Hematopoietic multipotent progenitor cell (in vitro differentiated cells): ENCODE measurements around the gene PRKCE. TPM values are rescaled to one million over a fixed set of nuclear protein-coding genes. Genes with fewer than 3 reads are reported as not detected.
"Not testable (repeated sequence)": the region's sequence is repeated elsewhere in the genome, so short reads cannot be mapped to it uniquely, and the experiment has no call there.

ENCODE experiments used
- DNase-seq, 3 donors: peaks; one replicate each; pipeline ENCODE4 v3.0.0-alpha.2; 2011 to 2015; ENCODE audit warnings: low read depth in 2 of 3, low spot score in 2 of 3
- total RNA-seq: library from RNA; depleted of rRNA; stranded (reverse); fragments of >200 nt; gene quantifications from one replicate; pipeline ENCODE4 v1.2.3, GENCODE V29; 2012

The PRKCE gene
- total RNA-seq, 1 donor = 11.8 TPM

DNA sequence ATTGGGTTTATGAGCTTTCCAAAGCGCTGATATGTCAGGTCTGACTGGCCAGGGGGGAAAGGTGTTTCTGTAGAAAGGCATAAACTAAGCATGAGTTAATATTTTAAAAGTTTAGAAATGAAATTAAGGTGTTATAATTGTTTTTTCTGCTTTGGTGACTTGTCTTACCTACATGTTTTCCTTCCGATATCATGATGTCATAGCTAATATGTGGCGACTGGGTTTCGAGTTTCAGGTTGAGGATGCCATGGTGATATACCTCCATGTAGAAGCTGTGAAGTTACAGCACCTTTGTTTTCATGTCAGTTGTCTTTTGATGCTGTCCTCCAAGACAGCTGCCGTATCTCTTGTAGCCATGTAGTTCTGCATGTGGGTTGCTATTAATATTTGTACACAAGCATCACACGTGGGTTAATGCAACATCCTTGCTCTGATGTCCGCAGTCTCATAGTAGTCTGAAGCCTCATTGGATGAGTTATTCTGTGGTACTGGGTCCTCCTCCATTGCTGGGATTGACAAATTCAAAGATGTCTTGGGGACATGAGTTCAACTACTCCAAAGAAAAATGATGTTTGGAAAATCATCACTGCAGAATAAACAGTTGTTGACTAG lies 230.6 kb downstream of the PRKCE start:
- DNase-seq = no peak

DNA sequence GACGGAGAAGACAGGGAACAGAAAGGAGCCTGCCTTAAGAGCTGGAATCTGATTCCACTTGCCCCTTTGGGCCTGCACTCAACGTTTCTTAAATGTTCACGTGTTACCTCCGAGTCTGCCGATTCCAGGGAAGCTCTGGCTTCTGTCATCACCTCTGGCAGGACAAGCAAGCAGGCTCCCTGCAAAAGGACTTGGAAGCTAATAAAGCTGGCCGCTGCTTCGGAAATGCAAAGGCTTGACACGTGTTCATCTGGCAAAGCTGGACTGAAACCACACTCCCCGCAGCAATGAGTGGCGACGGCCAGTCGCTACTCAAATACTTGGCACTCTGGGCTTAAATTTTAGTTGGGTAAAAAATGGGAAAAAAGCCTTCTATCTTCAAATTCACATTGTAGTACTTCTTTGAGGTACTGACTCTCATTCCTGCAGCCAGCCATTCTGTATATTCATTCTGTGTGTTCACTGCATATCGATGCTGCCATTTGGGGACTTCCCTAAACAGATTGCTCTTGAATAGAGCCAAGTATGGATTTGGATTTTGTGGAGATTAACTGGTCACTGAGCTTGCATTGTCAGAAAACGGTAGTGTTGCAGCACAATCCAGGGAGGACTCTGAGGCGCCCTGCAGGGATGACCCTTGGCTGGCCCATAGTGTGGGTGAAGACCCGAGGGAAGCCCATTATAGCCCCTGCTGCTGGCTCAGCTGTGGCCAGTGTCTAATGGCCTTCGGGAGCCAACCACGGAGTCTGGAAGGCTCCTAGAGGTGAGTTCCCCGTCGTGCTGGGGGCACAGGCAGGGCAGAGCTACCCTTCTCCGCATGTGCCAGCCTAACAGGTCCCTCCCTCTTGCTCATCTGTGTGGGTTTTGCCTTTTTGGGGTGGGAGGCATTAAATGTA lies 231.5 kb downstream of the PRKCE start:
- no peak for DNase-seq

DNA sequence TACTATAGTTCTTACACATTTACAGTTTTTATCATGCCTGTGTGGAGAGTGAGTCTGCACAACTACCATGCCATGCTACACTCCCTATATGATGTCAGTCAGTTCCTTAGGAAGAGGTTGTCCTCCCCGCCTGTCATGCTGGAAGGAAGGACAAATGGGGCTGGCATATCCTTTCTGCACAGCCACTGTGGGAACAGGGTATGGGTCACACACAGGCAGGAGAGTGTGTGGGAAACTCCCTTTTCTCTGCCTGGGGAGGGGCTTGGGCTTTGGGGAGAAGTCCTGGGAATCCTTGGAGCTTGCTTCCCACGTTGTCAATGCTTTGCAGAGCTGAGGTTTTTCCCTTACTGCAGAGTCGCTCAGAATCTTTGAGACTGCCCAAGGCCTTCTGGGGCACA lies 232.1 kb downstream of the PRKCE start:
- no peak for DNase-seq

DNA sequence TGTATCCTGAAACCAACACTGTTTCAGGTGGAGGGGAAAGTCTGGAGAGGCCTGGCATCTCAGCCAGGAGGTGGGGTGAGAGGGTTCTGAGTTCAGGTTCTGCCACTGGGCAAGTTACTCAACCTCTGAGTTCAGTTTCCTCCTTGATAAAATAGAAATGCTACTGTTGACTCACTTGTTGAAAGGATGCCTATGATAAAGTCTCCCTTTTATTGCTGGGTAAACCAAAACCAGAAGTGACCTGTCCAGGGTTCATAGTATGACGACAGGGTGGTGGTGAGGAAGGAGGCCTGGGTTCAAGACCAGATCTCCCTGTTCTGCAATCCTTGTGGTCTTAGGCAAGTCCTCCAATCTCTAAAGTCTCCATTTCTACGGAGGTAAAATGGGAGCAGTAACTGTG lies 232.7 kb downstream of the PRKCE start:
- no peak for DNase-seq

DNA sequence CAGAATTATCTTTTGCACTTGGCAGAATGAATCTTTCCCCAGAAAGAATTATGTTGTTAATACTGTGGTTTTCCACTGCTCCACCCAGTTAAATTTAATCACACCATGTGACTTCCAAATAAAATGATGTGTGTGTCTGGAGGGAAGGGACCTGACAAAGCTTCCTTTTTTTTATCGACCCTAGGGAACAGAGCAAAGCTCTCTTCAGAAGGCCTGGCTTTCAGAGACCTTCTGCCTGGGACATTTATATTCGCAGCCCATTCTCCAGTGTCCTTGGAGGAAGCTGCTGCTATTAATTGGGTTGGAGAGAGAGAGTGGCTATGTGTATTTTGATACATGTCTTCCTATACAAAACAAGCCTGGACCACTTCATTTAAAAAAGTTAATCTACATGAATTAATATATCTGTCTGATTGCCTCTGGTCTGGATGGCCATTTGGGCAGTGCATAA lies 233.7 kb downstream of the PRKCE start:
- DNase-seq = peak in 1 of 3 donors; percentile 22

DNA sequence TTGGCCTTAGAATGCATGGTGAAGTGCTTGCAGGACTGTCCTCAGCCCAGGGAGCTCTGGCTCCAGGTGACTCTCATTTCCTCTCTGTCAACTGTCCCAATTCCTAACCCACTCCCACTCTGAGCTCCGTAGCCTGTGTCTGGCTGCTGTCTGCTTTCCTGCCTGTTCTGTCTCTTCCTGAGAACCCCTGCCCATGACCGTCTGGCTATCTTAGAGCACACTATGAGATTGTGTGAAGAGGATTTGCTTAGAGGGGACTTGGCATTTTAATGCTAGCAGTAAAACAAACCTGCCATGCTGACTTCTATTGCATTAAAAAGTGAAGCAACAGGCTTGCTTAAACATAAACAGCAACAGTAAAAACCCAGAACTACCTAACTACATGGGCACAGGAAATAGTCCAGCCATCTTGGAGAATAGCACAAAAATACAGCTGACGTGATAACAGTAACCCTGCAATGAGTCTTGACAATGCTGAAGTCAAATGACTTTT lies 234.7 kb downstream of the PRKCE start:
- no peak for DNase-seq

DNA sequence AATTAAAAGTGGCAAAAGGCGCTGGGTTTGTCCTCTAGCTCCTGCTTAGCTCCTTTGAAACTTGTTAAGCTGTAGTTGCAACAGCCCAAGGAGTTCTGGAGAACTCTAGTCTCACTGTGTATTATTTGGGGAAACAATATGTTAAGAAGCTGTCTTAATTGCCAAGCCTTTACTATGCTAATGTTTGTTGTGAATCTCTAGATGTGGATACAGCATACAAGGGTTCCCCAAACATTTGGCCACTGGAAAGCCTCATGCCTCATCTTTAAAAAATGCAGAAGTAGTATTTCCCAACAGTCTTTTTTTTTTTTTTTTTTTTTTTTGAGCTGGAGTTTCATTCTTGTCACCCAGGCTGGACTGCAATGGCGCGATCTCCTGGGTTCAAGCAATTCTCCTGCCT lies 236.7 kb downstream of the PRKCE start:
- peak in 2 of 3 donors; percentile 31 to 71 for DNase-seq

DNA sequence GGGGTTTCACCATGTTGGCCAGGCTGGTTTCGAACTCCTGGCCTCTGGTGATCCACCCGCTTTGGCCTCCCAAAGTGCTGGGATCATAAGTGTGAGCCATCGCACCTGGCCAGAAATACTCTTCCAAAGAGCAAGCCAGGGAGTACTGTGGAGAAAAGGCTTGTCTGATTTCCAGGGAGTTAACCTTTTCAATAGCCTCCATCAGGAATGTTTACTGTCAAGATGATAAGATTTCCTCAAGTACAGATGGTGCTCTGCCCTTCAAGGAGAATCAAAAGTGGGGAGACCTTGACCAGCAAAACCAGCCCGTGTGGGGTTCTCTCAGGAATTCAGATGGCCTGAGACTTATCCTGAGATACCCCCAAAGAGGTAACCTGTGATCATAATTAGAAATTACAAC lies 237.2 kb downstream of the PRKCE start:
- DNase-seq = no peak

DNA sequence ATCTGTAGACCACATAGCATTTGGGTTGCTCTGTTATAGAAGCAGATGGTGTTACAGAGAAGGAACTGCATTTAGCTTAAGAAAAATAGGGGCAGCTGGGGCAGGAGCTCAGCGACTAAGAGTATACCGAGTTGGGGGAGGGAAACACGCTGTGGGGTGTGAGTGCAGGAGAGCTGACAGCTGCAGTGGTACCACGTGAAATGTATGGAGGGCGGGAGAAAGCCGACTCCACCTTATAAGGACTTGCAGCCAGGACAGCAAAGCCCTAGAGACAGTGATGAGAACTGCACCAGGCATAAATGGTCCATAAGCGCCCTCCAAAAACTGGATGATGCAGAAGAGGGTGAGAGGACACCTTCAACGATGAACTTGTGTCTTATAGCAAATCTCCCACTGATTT lies 237.6 kb downstream of the PRKCE start:
- DNase-seq = peak in 2 of 3 donors; percentile 42 to 57

DNA sequence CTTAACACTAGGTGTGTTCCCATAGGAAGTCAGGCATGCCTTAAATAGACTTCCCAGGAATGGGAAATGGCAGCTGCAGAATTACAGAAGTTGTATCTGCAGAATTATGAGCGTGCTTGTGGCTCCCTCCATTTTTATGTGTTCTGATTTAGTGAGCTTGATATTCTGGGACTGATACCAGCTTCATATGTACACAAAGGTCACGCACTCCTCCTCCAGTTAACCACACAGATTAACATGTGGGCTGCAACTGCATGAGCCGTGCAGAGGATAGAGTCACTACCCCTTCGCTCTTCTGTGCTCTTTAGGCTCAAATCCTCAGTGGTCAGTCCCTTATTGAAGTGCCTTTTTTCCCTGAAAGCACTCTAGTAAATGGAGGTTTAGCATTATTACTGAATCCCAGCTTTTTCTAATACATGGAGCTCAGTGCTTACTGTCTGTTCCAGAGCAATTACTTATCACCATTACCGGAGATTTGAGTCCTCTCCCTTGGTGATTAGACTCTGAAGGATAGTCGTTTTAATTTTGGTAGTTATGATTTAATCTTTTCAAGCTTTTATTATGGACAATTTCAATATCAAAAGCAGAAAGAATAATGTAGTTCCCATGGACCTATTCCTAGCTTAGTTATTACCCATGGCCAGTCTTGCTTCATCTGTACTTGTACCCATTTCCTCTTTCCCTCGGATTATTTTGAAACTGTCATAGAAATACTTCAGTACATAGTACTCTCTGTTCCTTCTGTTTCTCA lies 238.3 kb downstream of the PRKCE start:
- DNase-seq = no peak

DNA sequence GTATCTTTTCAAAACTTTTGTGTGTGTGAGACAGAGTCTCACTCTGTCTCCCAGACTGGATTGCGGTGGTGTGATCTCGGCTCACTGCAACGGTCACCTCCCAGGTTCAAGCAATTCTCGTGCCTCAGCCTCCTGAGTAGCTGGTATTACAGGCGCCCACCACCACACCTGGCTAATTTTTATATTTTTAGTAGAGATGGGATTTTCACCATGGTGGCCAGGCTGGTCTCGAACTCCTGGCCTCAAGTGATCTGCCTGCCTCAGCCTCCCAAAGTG lies 238.8 kb downstream of the PRKCE start:
- not testable (repeated sequence) for DNase-seq

DNA sequence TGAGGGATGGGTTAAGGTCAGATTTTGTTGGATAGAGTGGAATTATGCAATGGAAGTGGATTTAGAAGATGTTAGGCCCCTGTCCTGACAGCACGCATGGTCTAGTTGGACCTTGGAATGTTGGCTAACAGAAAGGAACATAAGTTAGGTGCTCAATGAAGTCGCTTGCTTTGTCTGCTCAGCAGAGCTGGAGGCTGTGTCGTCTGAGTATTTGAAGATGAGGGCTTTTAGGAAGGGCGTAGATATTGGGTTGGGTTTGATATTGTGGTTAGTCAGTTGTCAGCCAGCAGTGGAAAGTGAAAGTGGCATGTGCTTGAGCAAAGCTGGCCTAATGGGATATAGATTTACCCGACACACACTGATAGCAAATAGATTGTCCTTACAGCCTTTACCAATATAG lies 239.3 kb downstream of the PRKCE start:
- peak in 2 of 3 donors; percentile 39 to 71 for DNase-seq

DNA sequence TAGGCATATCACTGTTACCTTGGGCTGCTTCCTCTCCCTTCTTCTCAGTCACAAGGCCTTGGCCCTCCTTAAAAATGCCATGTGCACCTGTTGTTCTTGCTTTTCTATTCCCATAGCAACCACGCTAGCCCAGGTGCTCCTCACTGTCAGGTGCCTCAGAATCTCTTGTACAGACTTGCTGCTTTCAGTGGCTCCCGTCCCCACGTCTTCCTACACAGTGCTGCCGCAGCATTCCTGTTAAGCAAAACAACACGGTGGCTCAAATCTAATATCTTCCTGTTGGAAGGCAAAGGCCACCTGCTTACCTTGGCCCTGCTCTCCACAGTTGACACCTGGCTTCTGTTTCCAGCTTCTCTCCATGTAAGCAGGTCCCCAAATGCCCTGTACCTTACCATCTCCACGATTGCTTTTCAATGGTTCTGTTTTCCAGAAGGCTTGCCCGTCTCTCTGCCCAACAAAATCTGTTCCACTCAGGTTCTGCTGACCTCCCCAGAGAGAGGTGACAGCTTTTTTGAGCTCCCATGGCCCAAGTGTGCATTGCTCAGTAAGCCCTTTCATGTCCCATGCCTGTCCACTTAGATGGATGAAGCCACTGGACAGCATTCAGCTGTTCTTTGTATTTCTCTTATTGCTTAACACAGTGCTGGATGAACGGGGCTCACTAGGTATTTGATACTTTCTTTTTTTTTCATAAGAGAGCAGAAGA lies 240.4 kb downstream of the PRKCE start:
- no peak for DNase-seq

DNA sequence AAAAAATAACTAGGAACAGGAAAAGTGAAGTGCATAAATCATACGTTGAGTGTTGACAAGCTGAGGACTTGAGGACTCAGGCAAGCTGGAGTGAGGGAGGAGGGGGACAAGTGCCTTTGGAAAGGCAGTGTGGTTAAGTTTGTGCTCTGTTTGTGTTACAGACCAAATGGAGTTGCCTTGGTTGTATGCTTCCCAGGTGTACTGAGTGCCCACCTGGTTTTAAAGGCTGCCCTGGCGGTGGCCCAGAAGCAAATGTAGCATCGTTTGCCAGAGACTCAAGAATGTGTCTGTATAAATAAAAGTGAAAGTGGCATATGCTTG lies 240.9 kb downstream of the PRKCE start:
- peak in 2 of 3 donors; percentile 42 to 63 for DNase-seq

DNA sequence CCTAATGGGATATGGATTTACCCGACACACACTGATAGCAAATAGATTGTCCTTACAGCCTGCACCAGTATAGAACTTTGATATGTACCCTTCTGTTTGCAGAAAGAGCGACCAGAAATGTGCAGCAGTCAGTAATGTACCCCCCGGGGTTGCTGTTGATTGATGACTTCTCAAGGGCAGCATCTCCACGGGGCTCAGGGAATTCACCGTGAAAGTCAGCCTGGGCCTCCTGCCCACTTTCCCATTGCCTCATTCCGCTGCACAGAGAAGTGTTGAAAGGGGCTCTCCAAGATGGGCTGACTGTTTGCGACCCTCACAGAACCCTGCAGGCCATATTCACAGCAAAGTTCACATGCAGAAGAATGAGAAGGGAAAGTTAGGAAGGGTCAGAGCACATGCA lies 241.3 kb downstream of the PRKCE start:
- DNase-seq = peak in 1 of 3 donors; percentile 33

DNA sequence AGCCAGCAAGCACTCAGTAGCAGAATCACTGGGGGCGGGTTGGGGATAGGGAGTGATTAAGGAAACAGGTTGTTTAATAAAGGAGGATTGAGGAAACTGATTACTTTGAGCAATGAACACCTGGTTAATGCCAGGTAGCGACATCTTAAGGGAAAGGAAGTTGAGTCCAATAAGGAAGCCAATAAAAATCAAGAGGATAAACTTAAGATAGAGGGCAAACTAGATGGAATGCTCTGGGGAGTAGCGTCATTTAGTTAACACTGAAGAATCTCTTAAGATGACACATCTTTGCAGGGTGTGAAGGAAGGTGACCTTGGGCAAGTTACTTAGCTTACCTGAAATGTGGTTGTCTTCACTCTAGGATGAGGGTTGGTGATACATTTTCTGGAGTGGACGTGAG lies 242.7 kb downstream of the PRKCE start:
- DNase-seq = no peak

DNA sequence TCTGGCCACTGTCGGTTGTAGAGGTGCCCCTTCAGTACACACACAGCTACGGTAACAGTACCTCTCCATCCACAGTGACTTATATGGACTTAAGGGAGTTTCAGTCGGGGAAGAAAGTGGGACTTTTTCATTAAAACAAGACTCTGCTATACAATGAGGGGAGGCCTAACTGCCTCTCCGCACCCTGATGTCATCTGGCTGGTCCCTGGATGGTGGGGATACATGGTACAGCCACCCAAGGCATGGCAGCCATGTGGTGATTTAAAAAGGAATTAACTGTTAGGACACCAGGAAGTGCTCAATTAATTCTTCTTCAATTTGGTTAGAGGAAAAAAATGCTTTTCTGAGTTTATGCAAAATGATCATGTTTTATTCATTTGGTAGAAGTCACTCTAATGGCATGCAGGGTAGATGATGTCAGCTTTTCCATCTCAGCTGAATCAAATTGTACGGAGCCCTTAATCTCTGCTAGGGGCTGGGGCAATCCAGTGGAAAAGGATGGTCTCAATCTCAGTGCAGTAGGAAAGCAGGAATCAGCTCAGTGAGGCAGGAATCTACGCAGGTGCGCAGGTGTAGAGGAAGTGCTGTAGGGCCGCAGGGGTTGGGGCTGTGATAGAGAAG lies 243.9 kb downstream of the PRKCE start:
- DNase-seq = no peak

DNA sequence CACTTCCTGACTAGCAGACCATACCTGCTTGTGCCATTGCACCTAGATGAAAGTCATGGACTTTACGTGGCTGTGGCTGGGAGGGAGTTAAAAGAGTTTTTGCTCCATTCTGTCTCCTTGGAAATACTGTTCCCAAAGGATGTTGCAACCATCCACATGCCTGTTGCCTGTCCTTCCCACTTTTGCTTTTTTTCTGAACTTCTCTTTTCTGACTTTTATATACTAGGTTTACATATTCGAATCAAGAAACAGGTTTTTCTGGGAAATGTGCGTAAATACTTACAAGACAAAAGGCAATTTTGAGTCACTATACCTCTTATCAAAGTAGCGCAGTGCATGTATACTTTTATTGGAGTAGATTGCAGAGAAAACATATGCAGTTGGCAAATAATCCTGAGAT lies 244.8 kb downstream of the PRKCE start:
- DNase-seq = no peak

DNA sequence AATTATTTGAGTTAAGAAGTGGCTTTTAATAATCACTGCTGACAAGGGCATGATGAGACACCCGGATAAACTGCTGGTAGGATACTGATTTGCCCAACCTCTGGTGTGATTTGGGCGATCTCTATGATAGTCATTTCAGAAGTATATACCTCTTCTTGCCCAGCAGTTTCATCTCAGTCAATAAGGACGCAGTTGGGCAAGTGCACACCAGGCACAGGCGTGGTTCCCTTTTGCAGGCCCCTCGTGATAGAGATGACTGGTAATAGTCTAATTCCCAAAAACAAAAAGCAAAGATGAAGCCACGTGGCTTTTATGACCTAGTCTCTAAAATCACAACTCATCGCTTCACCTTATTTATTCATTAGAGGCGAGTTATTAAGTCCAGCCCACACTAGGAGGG lies 246.4 kb downstream of the PRKCE start:
- DNase-seq = no peak

DNA sequence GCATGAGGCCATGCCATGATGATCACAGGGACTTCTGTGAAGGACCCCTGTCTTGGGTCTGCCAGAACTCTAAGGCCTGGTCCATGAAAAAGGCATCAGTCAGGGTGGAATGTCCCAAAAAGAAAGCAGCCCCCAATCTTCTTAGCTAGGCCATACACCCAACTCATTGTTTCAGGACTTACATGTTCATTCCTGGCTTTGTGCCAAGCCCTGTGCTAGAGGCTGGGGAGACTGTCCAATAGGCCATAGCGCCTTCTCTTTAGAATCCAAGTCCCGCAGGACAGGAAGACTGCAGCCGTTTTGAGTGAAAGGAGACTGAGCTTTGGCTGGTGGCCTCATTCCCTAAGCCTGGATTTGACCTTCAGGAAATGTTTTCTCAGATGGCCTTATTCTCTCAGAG lies 247.3 kb downstream of the PRKCE start:
- DNase-seq = no peak

DNA sequence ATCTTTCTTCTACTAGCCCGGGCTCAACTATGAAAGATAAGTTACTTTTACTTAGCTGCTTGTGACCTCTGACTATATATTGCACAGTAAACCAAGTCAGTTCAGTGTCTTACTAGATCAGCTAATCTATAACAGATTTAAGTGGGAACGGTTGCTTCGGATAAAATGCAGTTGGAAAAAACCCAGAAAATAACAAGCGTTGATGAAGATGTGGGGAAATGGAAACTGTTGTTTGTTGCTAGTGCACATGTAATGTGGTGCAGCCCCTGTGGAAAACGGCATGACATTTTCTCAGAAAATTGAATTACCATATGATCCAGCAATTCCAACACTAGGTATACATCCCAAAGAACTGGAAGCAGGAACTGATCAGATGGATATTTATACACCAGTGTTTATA lies 248.5 kb downstream of the PRKCE start:
- DNase-seq = no peak
